Measurements from ENCODE around the gene RMC1. TPM values are rescaled to one million over a fixed set of nuclear protein-coding genes. Genes with fewer than 3 reads are reported as not detected.

RMC1 gene
- total RNA-seq, 1 experiment from 2014 or later = 38.4 TPM

DNA sequence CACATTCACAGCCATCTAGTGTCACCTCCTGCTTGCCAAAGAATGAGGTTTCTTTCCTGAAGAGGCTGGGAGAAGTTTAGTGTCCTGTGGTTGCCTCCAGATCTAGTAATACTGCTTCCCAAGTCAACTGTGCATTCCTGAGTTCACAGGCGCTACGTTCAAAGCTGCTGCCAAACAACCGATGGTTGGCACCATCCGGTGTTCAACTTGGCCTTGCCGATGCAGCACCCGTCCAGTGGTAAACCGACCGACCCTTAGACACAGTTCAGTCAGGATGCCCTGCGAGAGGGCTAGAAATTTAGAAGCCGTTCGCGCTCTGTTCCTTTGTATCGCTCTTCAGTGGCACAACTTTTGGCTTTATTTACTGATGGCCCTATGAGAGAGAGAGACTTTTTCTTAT is 28.6 kb downstream of the RMC1 start:
- Histone ChIP-seq H3K4me2 (ENCODE audit: low read length) (no peak overlapping the region), H4K20me1 (ENCODE audit: insufficient read depth) (no peaks in the 10 kb centered on the region), H3K79me2 (ENCODE audit: insufficient read depth, low read length) (no peaks in the 10 kb centered on the region), H3K9me3 (ENCODE audit: control insufficient read depth in 1 of 2, insufficient read depth in 1 of 2, low read depth in 1 of 2, low read length in 2 of 2) (no peaks in the 10 kb centered on the region), H2AFZ (ENCODE audit: low read depth, low read length, poor library complexity, severe bottlenecking) (no peak overlapping the region), H3K27me3 (ENCODE audit: insufficient read depth, low read length) (no peaks in the 10 kb centered on the region), H3K4me3 (replicated peaks in 1 of 2; ENCODE audit: low read depth in 1 of 2, low read length in 2 of 2) (no peak overlapping the region), H3K36me3 (ENCODE audit: control insufficient read depth in 1 of 2, insufficient read depth in 2 of 2, low read length in 2 of 2) (peaks cover 38 to 53% of the 10 kb centered on the region in 2 experiments; a peak in 3 of 4 replicates), H3K4me1 (ENCODE audit: control insufficient read depth in 1 of 2, insufficient read depth in 2 of 2, low read length in 2 of 2) (peaks cover 13 to 25% of the 10 kb centered on the region in 2 experiments), H3K27ac (ENCODE audit: low read depth, low read length) (no peak overlapping the region), H3K9me2 (ENCODE audit: insufficient read depth) (no peaks in the 10 kb centered on the region), H3K9ac (ENCODE audit: low read length) (no peak overlapping the region)
- intact Hi-C loops (cut with micrococcal nuclease) = no loop called here
- ChIA-PET POLR2A (no interaction called here), RAD21 (ENCODE audit: low non-redundant PET in 1 of 2, low total read pairs in 2 of 2, uncharacterized antibody in 2 of 2, unreplicated experiment in 2 of 2) (no interaction called here), CTCF (interaction anchor here (1.3 kb wide), 1 partner anchor 171 kb away, joined by 4 read pairs; no protein-coding TSS in a partner anchor)
- DNase-seq (ENCODE audit: low read depth, low spot score) (no peak), ATAC-seq (no peak)
- no TSS peak for BruUV-seq (replicated peaks)
- TF ChIP-seq RAD21 (IDR thresholded peaks at IDR 0.05; ENCODE audit: low read depth) (no peak), POLR2AphosphoS5 (IDR thresholded peaks at IDR 0.05; ENCODE audit: low read depth, low read length) (no peak), ZFX (IDR thresholded peaks at IDR 0.05) (no peak), ZNF274 (IDR thresholded peaks at IDR 0.05; ENCODE audit: low read depth, low read length) (no peak)

DNA sequence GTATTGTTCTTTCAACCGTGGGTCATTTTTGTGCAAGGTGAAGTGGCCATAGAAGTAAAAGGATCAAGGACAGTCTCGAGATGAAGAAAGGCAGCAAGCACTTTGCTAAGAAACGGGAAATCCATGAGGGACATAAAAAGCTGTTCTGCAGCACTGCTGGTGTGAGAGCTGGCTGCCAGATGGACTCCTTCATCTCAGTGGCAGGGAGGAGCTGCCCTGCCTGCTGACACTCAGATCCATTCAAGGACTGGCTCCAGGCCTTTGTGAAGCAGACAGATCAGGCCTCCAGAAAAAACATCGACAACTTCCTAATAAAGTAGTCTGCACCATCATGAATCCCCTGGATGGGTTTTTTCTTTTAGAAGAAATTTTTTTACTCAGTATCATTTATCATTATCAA is 29.5 kb downstream of the RMC1 start:
- Histone ChIP-seq H3K27me3 (ENCODE audit: insufficient read depth, low read length) (no peaks in the 10 kb centered on the region), H3K9ac (ENCODE audit: low read length) (no peak overlapping the region), H3K9me3 (ENCODE audit: control insufficient read depth in 1 of 2, insufficient read depth in 1 of 2, low read depth in 1 of 2, low read length in 2 of 2) (no peaks in the 10 kb centered on the region), H3K79me2 (ENCODE audit: insufficient read depth, low read length) (no peaks in the 10 kb centered on the region), H3K4me3 (replicated peaks in 1 of 2; ENCODE audit: low read depth in 1 of 2, low read length in 2 of 2) (no peak overlapping the region), H3K4me1 (ENCODE audit: control insufficient read depth in 1 of 2, insufficient read depth in 2 of 2, low read length in 2 of 2) (peaks cover 13 to 25% of the 10 kb centered on the region in 2 experiments), H3K36me3 (ENCODE audit: control insufficient read depth in 1 of 2, insufficient read depth in 2 of 2, low read length in 2 of 2) (peaks cover 39 to 56% of the 10 kb centered on the region in 2 experiments; a peak in 3 of 4 replicates), H3K4me2 (ENCODE audit: low read length) (no peak overlapping the region), H3K9me2 (ENCODE audit: insufficient read depth) (no peaks in the 10 kb centered on the region), H3K27ac (ENCODE audit: low read depth, low read length) (no peak overlapping the region), H2AFZ (ENCODE audit: low read depth, low read length, poor library complexity, severe bottlenecking) (no peak overlapping the region), H4K20me1 (ENCODE audit: insufficient read depth) (no peaks in the 10 kb centered on the region)
- TF ChIP-seq, protein P1, sequence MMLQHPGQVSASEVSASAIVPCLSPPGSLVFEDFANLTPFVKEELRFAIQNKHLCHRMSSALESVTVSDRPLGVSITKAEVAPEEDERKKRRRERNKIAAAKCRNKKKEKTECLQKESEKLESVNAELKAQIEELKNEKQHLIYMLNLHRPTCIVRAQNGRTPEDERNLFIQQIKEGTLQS (IDR thresholded peaks at IDR 0.05) = no peak
- no peak for TF ChIP-seq CEBPB (IDR thresholded peaks at IDR 0.05; ENCODE audit: low read depth)
- TF ChIP-seq POLR2AphosphoS5 (IDR thresholded peaks at IDR 0.05; ENCODE audit: low read depth, low read length) = no peak
- TF ChIP-seq SIN3A (IDR thresholded peaks at IDR 0.05; ENCODE audit: low read depth) = no peak
- TF ChIP-seq EGR1 (IDR thresholded peaks at IDR 0.05; ENCODE audit: low read depth) = no peak
- no peak for TF ChIP-seq CBX3 (IDR thresholded peaks at IDR 0.05; ENCODE audit: low read depth)
- TF ChIP-seq FOSL1 (IDR thresholded peaks at IDR 0.05; ENCODE audit: low read depth) = no peak
- TF ChIP-seq SRF (IDR thresholded peaks at IDR 0.05; ENCODE audit: low read depth) = no peak
- TF ChIP-seq SP1 (IDR thresholded peaks at IDR 0.05; ENCODE audit: low read depth) = no peak
- TF ChIP-seq, protein P2, sequence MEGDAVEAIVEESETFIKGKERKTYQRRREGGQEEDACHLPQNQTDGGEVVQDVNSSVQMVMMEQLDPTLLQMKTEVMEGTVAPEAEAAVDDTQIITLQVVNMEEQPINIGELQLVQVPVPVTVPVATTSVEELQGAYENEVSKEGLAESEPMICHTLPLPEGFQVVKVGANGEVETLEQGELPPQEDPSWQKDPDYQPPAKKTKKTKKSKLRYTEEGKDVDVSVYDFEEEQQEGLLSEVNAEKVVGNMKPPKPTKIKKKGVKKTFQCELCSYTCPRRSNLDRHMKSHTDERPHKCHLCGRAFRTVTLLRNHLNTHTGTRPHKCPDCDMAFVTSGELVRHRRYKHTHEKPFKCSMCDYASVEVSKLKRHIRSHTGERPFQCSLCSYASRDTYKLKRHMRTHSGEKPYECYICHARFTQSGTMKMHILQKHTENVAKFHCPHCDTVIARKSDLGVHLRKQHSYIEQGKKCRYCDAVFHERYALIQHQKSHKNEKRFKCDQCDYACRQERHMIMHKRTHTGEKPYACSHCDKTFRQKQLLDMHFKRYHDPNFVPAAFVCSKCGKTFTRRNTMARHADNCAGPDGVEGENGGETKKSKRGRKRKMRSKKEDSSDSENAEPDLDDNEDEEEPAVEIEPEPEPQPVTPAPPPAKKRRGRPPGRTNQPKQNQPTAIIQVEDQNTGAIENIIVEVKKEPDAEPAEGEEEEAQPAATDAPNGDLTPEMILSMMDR (IDR thresholded peaks at IDR 0.05 in 2 of 3, conservative IDR thresholded peaks at IDR 0.05 in 1 of 3; ENCODE audit: borderline replicate concordance in 1 of 3, insufficient read depth in 1 of 3, low read depth in 2 of 3, low read length in 2 of 3) = no peak
- ChIA-PET RAD21 (ENCODE audit: low non-redundant PET in 1 of 2, low total read pairs in 2 of 2, uncharacterized antibody in 2 of 2, unreplicated experiment in 2 of 2) (no interaction called here), POLR2A (no interaction called here), CTCF (no interaction called here)
- ATAC-seq (no peak), DNase-seq (ENCODE audit: low read depth, low spot score) (no peak)
- no TSS peak for BruUV-seq (replicated peaks)
- intact Hi-C loops (cut with micrococcal nuclease) = no loop called here

Data from HCT116 (cell line).